Measurements from ENCODE around the gene MYO7B.

- TF ChIP-seq POLR2A (IDR thresholded peaks at IDR 0.05; ENCODE audit: low read length) (no peak), GATA1 (IDR thresholded peaks at IDR 0.05; ENCODE audit: low read depth, low read length) (no peak)
Measured at GRCh38 chr2:127620866-127621265, 85.4 kb downstream of the MYO7B start.

Data from erythroblast (primary cell).